ENCODE results near the gene HDAC9. TPM values are rescaled to one million over a fixed set of nuclear protein-coding genes. Genes with fewer than 3 reads are reported as not detected.
A peak's percentile ranks its signal among the peaks of the same experiment; 100 is the strongest.

Gene HDAC9
- polyA plus RNA-seq, 1 of the 3 experiments (the other 2 are of a cell fraction): 11.6 TPM

- TF ChIP-seq CTCF (IDR thresholded peaks at IDR 0.05) (no peak), ZBTB33 (IDR thresholded peaks at IDR 0.05; ENCODE audit: borderline replicate concordance, low read depth) (no peak)
Measured at GRCh38 chr7:18626086-18626485, 130.5 kb downstream of the HDAC9 start (continued).

GRCh38 chr7:18626717-18627116 is 131.2 kb downstream of the HDAC9 start:
- H2AFZ ChIP-seq (ENCODE audit: low read depth): no peak overlapping the region
- POLR2A ChIA-PET: no interaction called here
- peaks cover 0 to 10% of the 10 kb centered on the region in 2 experiments; a peak in 2 of 4 replicates for H3K4me1 ChIP-seq (ENCODE audit: control insufficient read depth in 1 of 2, insufficient read depth in 2 of 2, low read depth in 1 of 2, low read length in 1 of 2)
- no peaks in the 10 kb centered on the region; the same call in 1 of the 2 replicates for H3K79me2 ChIP-seq (ENCODE audit: insufficient read depth)
- no peak overlapping the region for H3K4me2 ChIP-seq
- peaks cover 69 to 80% of the 10 kb centered on the region in 2 experiments for H3K36me3 ChIP-seq (replicated peaks in 1 of 2; ENCODE audit: control insufficient read depth in 1 of 2, insufficient read depth in 2 of 2, low read length in 1 of 2)
- H3K27me3 ChIP-seq (ENCODE audit: insufficient read depth): no peaks in the 10 kb centered on the region
- H3K9ac ChIP-seq: no peak overlapping the region
- DNase-seq: no peak
- H3K4me3 ChIP-seq (ENCODE audit: low read depth in 2 of 2, low read length in 1 of 2): no peak overlapping the region
- H3K9me3 ChIP-seq: no peaks in the 10 kb centered on the region
- no peak overlapping the region for H3K27ac ChIP-seq (ENCODE audit: low read depth in 2 of 2, low read length in 1 of 2)
- no peaks in the 10 kb centered on the region for H4K20me1 ChIP-seq (ENCODE audit: insufficient read depth)
- H3K9me2 ChIP-seq: no peaks in the 10 kb centered on the region
- no peak for TF ChIP-seq REST (IDR thresholded peaks at IDR 0.05; ENCODE audit: low read depth, low read length)
- TF ChIP-seq RAD21 (IDR thresholded peaks at IDR 0.05; ENCODE audit: low read length): no peak
- no peak for TF ChIP-seq SMC3 (IDR thresholded peaks at IDR 0.05; ENCODE audit: low read depth, low read length)
- CTCF ChIA-PET: interaction anchor here (1.5 to 2.1 kb wide), 3 partner anchors 13 to 274 kb away, joined by 4 to 7 read pairs (median 5); no protein-coding TSS in a partner anchor
- peaks cover 4% of the 10 kb centered on the region for H3F3A ChIP-seq (replicated peaks; ENCODE audit: insufficient read depth)

GRCh38 chr7:18637516-18637915 is 142.0 kb downstream of the HDAC9 start:
- Histone ChIP-seq H3K9ac (no peak overlapping the region), H3K27ac (ENCODE audit: low read depth in 2 of 2, low read length in 1 of 2) (peak overlapping the region in 1 of 2 experiments; percentile 30; a peak in 1 of 4 replicates), H3K4me3 (ENCODE audit: low read depth in 2 of 2, low read length in 1 of 2) (no peak overlapping the region), H3K9me2 (no peaks in the 10 kb centered on the region), H3F3A (replicated peaks; ENCODE audit: insufficient read depth) (peaks cover 3% of the 10 kb centered on the region), H3K9me3 (no peaks in the 10 kb centered on the region), H3K4me2 (no peak overlapping the region), H3K4me1 (ENCODE audit: control insufficient read depth in 1 of 2, insufficient read depth in 2 of 2, low read depth in 1 of 2, low read length in 1 of 2) (peaks cover 3 to 8% of the 10 kb centered on the region in 2 experiments; a peak in 2 of 4 replicates), H4K20me1 (ENCODE audit: insufficient read depth) (no peaks in the 10 kb centered on the region), H3K79me2 (ENCODE audit: insufficient read depth) (no peaks in the 10 kb centered on the region), H3K36me3 (replicated peaks in 1 of 2; ENCODE audit: control insufficient read depth in 1 of 2, insufficient read depth in 2 of 2, low read length in 1 of 2) (peaks cover 53 to 67% of the 10 kb centered on the region in 2 experiments), H3K27me3 (ENCODE audit: insufficient read depth) (no peaks in the 10 kb centered on the region), H2AFZ (ENCODE audit: low read depth) (no peak overlapping the region)
- CTCF ChIA-PET: interaction anchor here (0.6 to 2.3 kb wide), 2 partner anchors 29 to 1072 kb away, joined by 3 to 10 read pairs; no protein-coding TSS in a partner anchor
- WGBS (ENCODE audit: low lambda C conversion rate): 98% methylated on average over 3 of the region's 3 CpGs
- DNase-seq: no peak
- POLR2A ChIA-PET: no interaction called here
- TF ChIP-seq RXRA (IDR thresholded peaks at IDR 0.05; ENCODE audit: borderline replicate concordance, low read depth) (no peak), FOXJ3 (CRISPR knock-in tag; IDR thresholded peaks at IDR 0.05) (no peak), SIN3A (IDR thresholded peaks at IDR 0.05; ENCODE audit: borderline replicate concordance, low read depth, low read length) (no peak), USF2 (IDR thresholded peaks at IDR 0.05; ENCODE audit: borderline replicate concordance, low read depth, low read length) (no peak), ELF1 (IDR thresholded peaks at IDR 0.05) (no peak), RCOR1 (IDR thresholded peaks at IDR 0.05; ENCODE audit: low read length) (no peak), JUND (IDR thresholded peaks at IDR 0.05) (no peak), EP300 (IDR thresholded peaks at IDR 0.05; ENCODE audit: borderline replicate concordance in 1 of 2, low read depth in 1 of 2, low read length in 1 of 2) (no peak), SMC3 (IDR thresholded peaks at IDR 0.05; ENCODE audit: low read depth, low read length) (no peak)

Data from SK-N-SH (cell line).